K562 (cell line): ENCODE results near the gene PTK7. TPM values are rescaled to one million over a fixed set of nuclear protein-coding genes. Genes with fewer than 3 reads are reported as not detected.
A peak's percentile ranks its signal among the peaks of the same experiment; 100 is the strongest.

Experiments used
- BRD4 ChIP-seq: fragments of 200-600 bp; sonication (generic); IDR thresholded peaks from 2 replicates; pipeline ENCODE4 v1.6.1; 2017; ENCODE audit warnings: inconsistent platforms
- CHD1 ChIP-seq: fragments of 200-600 bp; sonication (generic); IDR thresholded peaks from one replicate; pipeline ENCODE4 v1.6.1; 2012; ENCODE audit warnings: mild to moderate bottlenecking, moderate library complexity, low read length, inconsistent platforms
- DNMT1 ChIP-seq: fragments of 450-650 bp; IDR thresholded peaks from 2 replicates; pipeline ENCODE4 v1.6.1; 2016; ENCODE audit warnings: antibody characterized with exemption, mild to moderate bottlenecking
- FIP1L1 ChIP-seq: fragments of 200-400 bp; formaldehyde crosslinking; IDR thresholded peaks from 2 replicates; pipeline ENCODE4 v1.6.1; 2018; ENCODE audit warnings: mild to moderate bottlenecking, low read depth, low read length; ENCODE audit not compliant: poor library complexity, severe bottlenecking
- GTF2A2 ChIP-seq: IDR thresholded peaks from 2 replicates; pipeline ENCODE4 v1.6.1; 2016; ENCODE audit warnings: mild to moderate bottlenecking, missing genetic modification characterization, missing compliant biosample characterization
- NFATC3 ChIP-seq: fragments of 450-650 bp; IDR thresholded peaks from 2 replicates; pipeline ENCODE4 v1.6.1; 2017; ENCODE audit warnings: mild to moderate bottlenecking
- PCBP1 ChIP-seq: fragments of 200-400 bp; formaldehyde crosslinking; IDR thresholded peaks from 2 replicates; pipeline ENCODE4 v1.6.1; 2018; ENCODE audit warnings: mild to moderate bottlenecking, low read depth, low read length; ENCODE audit not compliant: poor library complexity, severe bottlenecking
- PHF8 ChIP-seq: fragments of 200-600 bp; sonication (generic); IDR thresholded peaks from 2 replicates; pipeline ENCODE4 v1.6.1; 2012; ENCODE audit warnings: mixed run types, mild to moderate bottlenecking, inconsistent platforms, low read length, moderate library complexity, borderline replicate concordance
- POLR2G ChIP-seq: fragments of 200-400 bp; formaldehyde crosslinking; IDR thresholded peaks from 2 replicates; pipeline ENCODE4 v1.6.1; 2017; ENCODE audit warnings: low read depth, mild to moderate bottlenecking, antibody characterized with exemption, low read length, moderate library complexity
- RBFOX2 ChIP-seq: fragments of 200-400 bp; formaldehyde crosslinking; IDR thresholded peaks from 2 replicates; pipeline ENCODE4 v1.6.1; 2017; ENCODE audit warnings: low read depth, mild to moderate bottlenecking, low read length, moderate library complexity
- RBM14 ChIP-seq: fragments of 200-400 bp; formaldehyde crosslinking; IDR thresholded peaks from 2 replicates; pipeline ENCODE4 v1.6.1; 2018; ENCODE audit warnings: low read depth, mild to moderate bottlenecking, low read length, moderate library complexity, borderline replicate concordance; ENCODE audit not compliant: insufficient read depth
- SAP30 ChIP-seq: fragments of 200-600 bp; sonication (generic); IDR thresholded peaks from 2 replicates; pipeline ENCODE4 v1.6.1; 2012; ENCODE audit warnings: borderline replicate concordance, low read depth, mild to moderate bottlenecking, moderate library complexity, low read length, control low read depth, inconsistent platforms; ENCODE audit not compliant: insufficient read depth, poor library complexity, severe bottlenecking
- SETDB1 ChIP-seq: IDR thresholded peaks from one replicate; pipeline ENCODE4 v1.6.1; 2012; ENCODE audit warnings: low read length, control low read depth, inconsistent platforms
- SUPT5H ChIP-seq: fragments of 450-650 bp; IDR thresholded peaks from 2 replicates; pipeline ENCODE4 v1.6.1; 2016
- THAP7 ChIP-seq: fragments of 250-450 bp; sonication (Bioruptor Pico); IDR thresholded peaks from 2 replicates; pipeline ENCODE4 v1.5.0; 2021
- UBTF ChIP-seq, 2 experiments: IDR thresholded peaks; 2 replicates each; pipeline ENCODE4 v1.6.1; 2012; ENCODE audit warnings: improper control_type of control experiment in 2 of 2, low read depth in 2 of 2, low read length in 2 of 2, borderline replicate concordance in 1 of 2
- polyA plus RNA-seq, 8 experiments: library from polyadenylated mRNA; depleted of rRNA in 4 of 8; stranded (reverse) in 5 of 8; unstranded in 3 of 8; fragments of >200 nt; fragmentation: Nextera tagmentation in 2 of 8; fragmentation: Illumina TruSeq in 1 of 8; extraction: Ambion mirVana in 2 of 8; extraction: Trizol in 1 of 8; gene quantifications; 2 replicates each; pipeline versions ENCODE4 v1.2.1 to v1.2.3, GENCODE V29; 2011 to 2014; ENCODE audit warnings: inconsistent platforms in 1 of 8, missing spikeins in 1 of 8
- total RNA-seq, 7 experiments: library from RNA; depleted of rRNA in 6 of 7; stranded (reverse); fragments of >200 nt in 6 of 7; fragmentation: Illumina TruSeq in 2 of 7; extraction: Trizol in 2 of 7; gene quantifications; 2 replicates each; pipeline versions ENCODE4 v1.2.1 to v1.2.3, GENCODE V29; 2011 to 2021; ENCODE audit warnings: low replicate concordance in 1 of 7
- TF ChIP-seq, protein P1 (sequence below), 3 experiments: IDR thresholded peaks in 2 of 3; conservative IDR thresholded peaks in 1 of 3; 2 replicates each; pipeline ENCODE4 v1.5.1; 2011 to 2012; ENCODE audit warnings: low read length in 3 of 3, mild to moderate bottlenecking in 3 of 3, control low read depth in 2 of 3, improper control_type of control experiment in 1 of 3, inconsistent platforms in 1 of 3, low read depth in 1 of 3, mixed read lengths in 1 of 3, moderate library complexity in 1 of 3; ENCODE audit not compliant: insufficient read depth in 2 of 3
- TF ChIP-seq, protein P2 (sequence below): fragments of 450-650 bp; IDR thresholded peaks from 2 replicates; pipeline ENCODE4 v1.6.1; 2017; ENCODE audit warnings: antibody characterized with exemption, mild to moderate bottlenecking

The PTK7 gene
- total and polyA plus RNA-seq, 9 of the 15 experiments (the other 6 are each of a cell fraction or from before 2014, with no cell fraction given), result 0.20 to 6.8 (median 4.2) TPM

GRCh38 chr6:43171707-43172103, 95.6 kb downstream of the PTK7 start (continued):
- peak; percentile 44 for TF ChIP-seq FIP1L1
- peak; percentile 72 for TF ChIP-seq POLR2G
- peak; percentile 13 for TF ChIP-seq CHD1
- TF ChIP-seq, protein P1, sequence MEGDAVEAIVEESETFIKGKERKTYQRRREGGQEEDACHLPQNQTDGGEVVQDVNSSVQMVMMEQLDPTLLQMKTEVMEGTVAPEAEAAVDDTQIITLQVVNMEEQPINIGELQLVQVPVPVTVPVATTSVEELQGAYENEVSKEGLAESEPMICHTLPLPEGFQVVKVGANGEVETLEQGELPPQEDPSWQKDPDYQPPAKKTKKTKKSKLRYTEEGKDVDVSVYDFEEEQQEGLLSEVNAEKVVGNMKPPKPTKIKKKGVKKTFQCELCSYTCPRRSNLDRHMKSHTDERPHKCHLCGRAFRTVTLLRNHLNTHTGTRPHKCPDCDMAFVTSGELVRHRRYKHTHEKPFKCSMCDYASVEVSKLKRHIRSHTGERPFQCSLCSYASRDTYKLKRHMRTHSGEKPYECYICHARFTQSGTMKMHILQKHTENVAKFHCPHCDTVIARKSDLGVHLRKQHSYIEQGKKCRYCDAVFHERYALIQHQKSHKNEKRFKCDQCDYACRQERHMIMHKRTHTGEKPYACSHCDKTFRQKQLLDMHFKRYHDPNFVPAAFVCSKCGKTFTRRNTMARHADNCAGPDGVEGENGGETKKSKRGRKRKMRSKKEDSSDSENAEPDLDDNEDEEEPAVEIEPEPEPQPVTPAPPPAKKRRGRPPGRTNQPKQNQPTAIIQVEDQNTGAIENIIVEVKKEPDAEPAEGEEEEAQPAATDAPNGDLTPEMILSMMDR (IDR thresholded peaks at IDR 0.05 in 2 of 3, conservative IDR thresholded peaks at IDR 0.05 in 1 of 3; ENCODE audit: insufficient read depth in 2 of 3, low read depth in 1 of 3, low read length in 3 of 3), result 0 out of 6 replicates have a peak, but pooled peaks of 1 of the 3 experiments have one; percentile 1
- TF ChIP-seq GTF2A2 (tag), result 0 out of 2 replicates have a peak, but pooled peaks have one; percentile 14
- TF ChIP-seq UBTF (IDR thresholded peaks at IDR 0.05; ENCODE audit: borderline replicate concordance in 1 of 2, low read depth in 2 of 2, low read length in 2 of 2), result 0 out of 4 replicates have a peak, but pooled peaks have one; percentile 9
- TF ChIP-seq RBM14, result peak; percentile 73; the same call in 1 of the 2 replicates
- TF ChIP-seq, protein P2, sequence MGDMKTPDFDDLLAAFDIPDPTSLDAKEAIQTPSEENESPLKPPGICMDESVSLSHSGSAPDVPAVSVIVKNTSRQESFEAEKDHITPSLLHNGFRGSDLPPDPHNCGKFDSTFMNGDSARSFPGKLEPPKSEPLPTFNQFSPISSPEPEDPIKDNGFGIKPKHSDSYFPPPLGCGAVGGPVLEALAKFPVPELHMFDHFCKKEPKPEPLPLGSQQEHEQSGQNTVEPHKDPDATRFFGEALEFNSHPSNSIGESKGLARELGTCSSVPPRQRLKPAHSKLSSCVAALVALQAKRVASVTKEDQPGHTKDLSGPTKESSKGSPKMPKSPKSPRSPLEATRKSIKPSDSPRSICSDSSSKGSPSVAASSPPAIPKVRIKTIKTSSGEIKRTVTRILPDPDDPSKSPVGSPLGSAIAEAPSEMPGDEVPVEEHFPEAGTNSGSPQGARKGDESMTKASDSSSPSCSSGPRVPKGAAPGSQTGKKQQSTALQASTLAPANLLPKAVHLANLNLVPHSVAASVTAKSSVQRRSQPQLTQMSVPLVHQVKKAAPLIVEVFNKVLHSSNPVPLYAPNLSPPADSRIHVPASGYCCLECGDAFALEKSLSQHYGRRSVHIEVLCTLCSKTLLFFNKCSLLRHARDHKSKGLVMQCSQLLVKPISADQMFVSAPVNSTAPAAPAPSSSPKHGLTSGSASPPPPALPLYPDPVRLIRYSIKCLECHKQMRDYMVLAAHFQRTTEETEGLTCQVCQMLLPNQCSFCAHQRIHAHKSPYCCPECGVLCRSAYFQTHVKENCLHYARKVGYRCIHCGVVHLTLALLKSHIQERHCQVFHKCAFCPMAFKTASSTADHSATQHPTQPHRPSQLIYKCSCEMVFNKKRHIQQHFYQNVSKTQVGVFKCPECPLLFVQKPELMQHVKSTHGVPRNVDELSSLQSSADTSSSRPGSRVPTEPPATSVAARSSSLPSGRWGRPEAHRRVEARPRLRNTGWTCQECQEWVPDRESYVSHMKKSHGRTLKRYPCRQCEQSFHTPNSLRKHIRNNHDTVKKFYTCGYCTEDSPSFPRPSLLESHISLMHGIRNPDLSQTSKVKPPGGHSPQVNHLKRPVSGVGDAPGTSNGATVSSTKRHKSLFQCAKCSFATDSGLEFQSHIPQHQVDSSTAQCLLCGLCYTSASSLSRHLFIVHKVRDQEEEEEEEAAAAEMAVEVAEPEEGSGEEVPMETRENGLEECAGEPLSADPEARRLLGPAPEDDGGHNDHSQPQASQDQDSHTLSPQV, result 0 out of 2 replicates have a peak, but pooled peaks have one; percentile 60
- peak; percentile 69 for TF ChIP-seq RBFOX2
- no peak for TF ChIP-seq NFATC3
- TF ChIP-seq DNMT1, result no peak
- TF ChIP-seq SUPT5H, result 0 out of 2 replicates have a peak, but pooled peaks have one; percentile 17
- TF ChIP-seq SAP30, result peak; percentile 5
- 0 out of 2 replicates have a peak, but pooled peaks have one; percentile 34 for TF ChIP-seq THAP7 (CRISPR knock-in tag)
- TF ChIP-seq PHF8, result peak; percentile 35; the same call in 1 of the 2 replicates
- peak; percentile 73 for TF ChIP-seq PCBP1
- no peak for TF ChIP-seq SETDB1
- TF ChIP-seq BRD4, result peak; percentile 72; the same call in 1 of the 2 replicates
